HG02973 (cell line): ENCODE data around the gene WIPF1.

Experiments
- ATAC-seq: cut with Tn5 transposase; IDR thresholded peaks from one replicate; pipeline ENCODE4 v1.9.1; 2021; ENCODE audit warnings: moderate library complexity; ENCODE audit not compliant: unreplicated experiment

The WIPF1 gene, protein sequence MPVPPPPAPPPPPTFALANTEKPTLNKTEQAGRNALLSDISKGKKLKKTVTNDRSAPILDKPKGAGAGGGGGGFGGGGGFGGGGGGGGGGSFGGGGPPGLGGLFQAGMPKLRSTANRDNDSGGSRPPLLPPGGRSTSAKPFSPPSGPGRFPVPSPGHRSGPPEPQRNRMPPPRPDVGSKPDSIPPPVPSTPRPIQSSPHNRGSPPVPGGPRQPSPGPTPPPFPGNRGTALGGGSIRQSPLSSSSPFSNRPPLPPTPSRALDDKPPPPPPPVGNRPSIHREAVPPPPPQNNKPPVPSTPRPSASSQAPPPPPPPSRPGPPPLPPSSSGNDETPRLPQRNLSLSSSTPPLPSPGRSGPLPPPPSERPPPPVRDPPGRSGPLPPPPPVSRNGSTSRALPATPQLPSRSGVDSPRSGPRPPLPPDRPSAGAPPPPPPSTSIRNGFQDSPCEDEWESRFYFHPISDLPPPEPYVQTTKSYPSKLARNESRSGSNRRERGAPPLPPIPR

DNA sequence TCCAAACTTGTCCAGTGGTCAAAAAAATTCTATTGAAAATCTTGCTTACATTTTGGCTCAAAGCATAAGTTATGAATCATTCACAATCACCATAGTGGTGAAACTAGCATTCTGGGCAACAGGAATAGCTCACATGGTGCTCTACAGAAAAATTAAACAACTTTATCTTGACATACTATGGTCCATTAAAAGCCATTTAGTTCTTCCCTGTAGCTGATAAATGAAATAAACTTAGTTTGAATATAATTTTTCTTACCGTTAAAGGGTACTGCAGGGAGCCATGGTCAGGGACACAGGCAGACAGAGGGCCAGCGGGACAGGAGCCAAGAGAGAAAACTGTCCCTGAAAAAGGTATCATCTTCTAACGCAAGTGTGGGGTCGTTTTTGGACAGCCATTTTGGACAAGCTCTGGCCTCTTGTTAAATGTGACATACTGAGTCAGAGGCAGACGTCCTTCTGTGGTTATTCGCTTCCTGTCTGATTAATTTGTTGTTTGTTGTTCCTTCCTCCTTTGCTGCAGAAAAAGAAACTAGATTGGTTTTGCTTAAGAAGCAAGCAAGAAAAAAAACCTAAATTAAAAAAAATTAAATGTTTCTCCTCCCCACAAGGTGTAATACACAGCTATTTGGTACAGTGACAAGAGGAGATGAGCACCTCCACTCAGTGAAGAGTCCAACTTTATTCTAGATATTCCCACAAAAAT lies at the start of gene WIPF1:
Gene WIPF1, minus strand, starts transcription at position 460 of the 703 bp plus-strand sequence. CDS start 12,231 bp downstream, outside the sequence.
- ATAC-seq, result peak; percentile 48

DNA sequence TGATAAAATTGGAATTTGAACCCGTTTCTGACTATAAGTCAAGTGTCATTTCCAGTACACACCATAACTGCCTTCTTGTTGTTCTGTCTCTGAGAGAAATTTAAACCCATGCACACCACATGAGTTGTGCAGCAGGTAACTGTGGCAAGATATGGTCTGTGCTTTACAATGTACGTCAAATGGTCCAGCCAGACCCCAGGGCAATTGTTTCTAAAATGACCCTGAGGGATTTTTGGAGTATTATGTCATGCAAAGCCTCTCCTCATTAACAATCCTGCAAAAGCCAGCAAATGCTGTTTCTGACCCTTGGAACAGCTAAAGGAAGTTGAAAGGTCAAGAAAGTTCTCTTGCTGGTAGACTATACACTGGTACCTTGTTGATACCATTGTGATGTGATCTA lies 47.7 kb upstream of the WIPF1 start:
- ATAC-seq, result no peak

- ATAC-seq, result no peak
Measured at GRCh38 chr2:174644406-174644805, 46.8 kb upstream of the WIPF1 start.

DNA sequence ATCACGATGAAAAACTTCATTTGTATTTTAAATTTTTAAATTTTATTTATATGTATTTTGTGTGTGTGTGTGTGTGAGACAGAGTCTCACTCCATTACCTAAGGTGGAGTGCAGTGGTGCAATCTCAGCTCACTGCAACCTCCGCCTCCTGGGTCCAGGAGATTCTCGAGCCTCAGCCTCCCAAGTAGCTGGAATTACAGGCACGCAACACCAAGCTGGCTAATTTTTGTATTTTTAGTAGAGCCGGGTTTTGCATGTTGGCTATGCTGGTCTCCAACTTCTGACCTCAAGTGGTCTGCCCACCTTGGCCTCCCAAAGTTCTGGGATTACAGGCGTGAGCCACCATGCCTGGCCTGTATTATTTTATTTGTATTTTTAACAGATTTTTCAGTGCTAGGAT lies 45.8 kb upstream of the WIPF1 start:
- no peak for ATAC-seq

- ATAC-seq, result no peak
Measured at GRCh38 chr2:174641168-174641567, 43.6 kb upstream of the WIPF1 start.

DNA sequence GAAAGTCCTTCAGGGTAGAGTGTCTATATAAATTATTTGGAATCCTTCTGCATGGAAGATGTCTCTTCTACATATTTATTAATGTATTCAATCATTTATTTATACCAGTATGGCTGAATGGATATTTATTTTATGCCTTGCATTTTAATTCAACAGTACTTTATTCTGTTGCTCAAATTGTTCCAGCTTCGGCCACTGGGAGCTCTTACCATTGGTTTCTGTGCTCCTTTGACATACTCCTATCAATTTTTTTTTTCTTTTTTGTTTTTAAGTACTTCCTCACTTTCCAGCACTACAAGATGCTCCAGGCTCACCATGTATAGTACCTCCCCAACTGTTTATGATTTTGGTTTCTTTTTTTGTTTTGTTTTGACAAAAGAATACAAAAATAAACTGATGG lies 39.4 kb upstream of the WIPF1 start:
- no peak for ATAC-seq

DNA sequence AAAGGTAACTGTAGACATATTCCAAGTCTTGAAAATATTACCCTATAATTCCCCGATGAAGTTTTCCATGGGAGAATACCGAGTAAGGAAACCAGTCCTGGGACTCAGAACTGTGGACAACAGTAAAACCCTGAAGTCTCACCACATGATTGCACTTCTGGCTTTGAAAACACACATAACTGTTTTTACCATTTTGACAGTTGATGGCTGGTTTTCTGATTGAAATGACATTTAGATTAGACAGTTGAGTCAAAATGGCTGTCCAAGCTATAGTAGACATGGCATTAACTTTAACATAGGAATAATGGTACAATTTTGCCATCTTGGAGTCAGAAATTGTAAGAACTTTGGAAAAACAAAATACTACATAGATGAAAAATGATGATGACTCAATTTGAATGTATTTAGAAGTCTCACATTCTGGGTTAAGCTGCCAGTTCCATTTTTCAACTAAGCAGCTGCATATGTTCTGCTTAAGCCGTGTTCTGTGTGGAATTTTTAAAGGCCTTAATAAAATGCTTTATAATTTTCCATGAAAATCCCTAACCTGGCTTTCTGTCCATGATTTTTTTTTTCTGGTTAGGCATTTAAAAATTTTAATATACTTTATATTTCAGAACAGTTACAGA lies 38.3 kb upstream of the WIPF1 start:
- no peak for ATAC-seq

DNA sequence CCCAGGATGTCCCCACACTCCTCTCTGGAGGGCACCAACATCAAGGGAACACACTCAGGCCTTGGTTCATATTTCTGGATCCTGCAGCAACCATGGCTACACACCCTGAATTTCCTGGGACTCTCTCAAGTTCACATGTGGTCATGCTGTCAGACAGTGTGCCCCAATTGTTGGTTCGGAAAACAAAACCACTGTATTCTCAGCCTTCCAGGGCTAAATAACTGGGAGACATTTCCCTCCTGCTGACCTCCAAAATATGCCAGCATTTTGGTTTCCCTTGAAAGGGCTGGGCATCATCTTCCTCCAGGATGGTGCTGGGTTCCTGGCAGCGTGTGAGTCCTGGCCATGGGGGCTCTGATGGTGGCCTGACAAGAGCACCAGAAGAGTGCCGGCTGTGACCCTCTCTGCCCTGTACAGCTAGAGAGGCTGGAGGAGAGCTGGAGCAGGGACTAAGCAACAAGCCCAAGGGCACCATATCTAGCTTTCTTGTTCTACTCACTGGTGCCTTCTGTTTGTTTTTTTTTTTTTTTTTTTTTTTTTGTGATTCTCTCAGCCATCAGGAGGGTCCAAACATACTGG lies 37.5 kb upstream of the WIPF1 start:
- ATAC-seq, result no peak

- peak; percentile 60 for ATAC-seq
Measured at GRCh38 chr2:174634130-174635014, 36.8 kb upstream of the WIPF1 start.

- ATAC-seq, result no peak
Measured at GRCh38 chr2:174633623-174633930, 36.0 kb upstream of the WIPF1 start.

- ATAC-seq, result peak; percentile 45
Measured at GRCh38 chr2:174632841-174633622, 35.4 kb upstream of the WIPF1 start.

- ATAC-seq, result no peak
Measured at GRCh38 chr2:174631009-174631981, 33.7 kb upstream of the WIPF1 start.

GRCh38 chr2:174630107-174630506 lies 32.5 kb upstream of the WIPF1 start:
- no peak for ATAC-seq

DNA sequence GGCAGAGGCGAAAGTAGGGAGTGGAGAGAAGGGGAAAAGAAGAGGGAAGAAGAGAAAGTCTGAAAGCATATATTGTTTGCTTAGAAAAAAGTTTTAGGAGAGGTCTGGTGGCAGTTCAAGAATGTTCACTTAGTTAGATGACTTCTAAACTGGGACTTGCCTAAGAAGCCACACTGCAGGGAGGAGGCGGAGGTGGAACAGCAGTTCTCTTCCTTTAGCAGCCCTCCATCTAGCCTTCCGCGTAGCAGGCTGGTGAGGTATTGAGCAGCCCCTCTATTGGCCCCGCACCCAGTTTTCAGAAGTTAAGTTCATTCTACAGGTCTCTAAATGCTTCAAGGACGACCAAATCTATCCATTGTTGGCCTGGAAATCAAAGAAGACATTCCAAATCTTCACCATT lies 31.9 kb upstream of the WIPF1 start:
- no peak for ATAC-seq

GRCh38 chr2:174628528-174629169 lies 31.0 kb upstream of the WIPF1 start:
- ATAC-seq, result no peak

GRCh38 chr2:174627216-174627615 lies 29.6 kb upstream of the WIPF1 start:
- no peak for ATAC-seq

DNA sequence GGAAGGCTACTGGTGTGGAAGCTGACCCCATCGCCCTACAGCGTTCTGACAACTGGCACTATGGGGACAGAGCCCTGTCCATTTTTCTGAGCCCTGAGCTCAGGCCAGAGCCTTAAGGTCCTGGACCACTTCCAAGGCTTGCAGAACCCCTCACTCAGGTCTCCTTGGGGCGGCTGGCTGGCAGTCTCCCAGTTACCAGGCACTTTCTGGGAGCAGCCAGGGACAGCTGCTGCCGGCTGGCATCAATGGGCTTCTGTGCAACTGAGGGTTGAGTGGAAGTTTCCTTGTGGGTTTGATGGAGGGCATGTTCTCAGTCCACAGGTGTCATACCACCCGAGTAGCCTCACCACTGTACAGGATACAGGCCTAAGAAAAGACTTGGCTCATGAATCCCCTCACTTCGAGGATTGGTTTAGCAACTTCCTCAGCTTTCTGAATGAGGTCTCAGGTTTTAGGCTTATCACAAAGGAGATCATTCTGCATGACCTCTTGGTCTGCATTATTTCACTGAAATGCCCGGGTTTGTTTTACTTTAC lies 27.4 kb upstream of the WIPF1 start:
- ATAC-seq, result no peak

GRCh38 chr2:174623690-174624089 lies 26.1 kb upstream of the WIPF1 start:
- no peak for ATAC-seq
